Activated T-cell treated with anti-CD3 and anti-CD28 coated beads for 24 hours (primary cell): ENCODE measurements around the gene PLD6.

ENCODE experiments used
- DNase-seq: peaks from one replicate; pipeline ENCODE4 v3.0.0-alpha.2; 2020; ENCODE audit warnings: low read depth

PLD6 gene

GRCh38 chr17:17154981-17155380 is 51.2 kb downstream of the PLD6 start:
- no peak for DNase-seq

- no peak for DNase-seq
These were observed 51.6 kb downstream of the PLD6 start for GRCh38 chr17:17154556-17154955.

DNA sequence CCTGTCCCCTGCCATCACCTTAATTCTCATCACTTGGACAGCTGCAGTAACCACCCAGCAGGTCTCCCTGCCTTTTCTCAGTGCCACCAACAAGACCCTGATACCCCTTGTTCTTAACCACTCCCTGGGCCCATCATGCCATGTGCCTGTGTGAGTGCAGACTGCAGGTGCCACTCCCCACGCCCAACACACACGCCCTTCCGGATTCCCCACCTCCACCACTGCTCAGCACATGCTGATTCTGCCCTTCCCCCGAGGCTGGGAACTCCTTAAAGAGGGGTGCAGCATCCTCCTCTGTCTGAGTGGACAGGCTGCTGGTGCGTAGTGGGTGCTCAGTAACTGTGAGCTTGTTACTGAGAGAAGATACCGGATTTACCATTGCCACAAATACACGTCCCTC is 52.4 kb downstream of the PLD6 start:
- no peak for DNase-seq

DNA sequence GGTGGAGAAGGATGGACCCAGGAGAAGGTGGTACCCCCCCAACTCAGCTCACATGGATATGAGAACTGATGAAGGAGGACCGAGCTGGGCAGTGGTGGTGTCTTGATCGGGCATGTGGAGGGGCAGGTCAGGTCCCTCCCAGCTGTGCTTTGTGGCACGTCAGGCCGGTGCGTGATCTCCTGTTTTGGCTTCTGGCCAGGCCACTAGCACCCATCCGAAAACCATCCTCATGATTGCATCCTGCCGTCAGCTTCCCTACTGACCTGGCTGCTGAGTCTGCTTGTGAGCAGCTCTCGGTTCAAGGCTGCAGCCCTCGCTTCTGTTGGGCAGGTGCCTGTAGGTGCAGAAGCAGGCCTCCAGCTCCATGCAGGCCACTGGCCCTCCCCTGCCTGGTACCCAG is 53.1 kb downstream of the PLD6 start:
- DNase-seq = no peak

GRCh38 chr17:17152385-17152784 is 53.7 kb downstream of the PLD6 start:
- DNase-seq = no peak

GRCh38 chr17:17151962-17152361 is 54.2 kb downstream of the PLD6 start:
- DNase-seq = no peak

- no peak for DNase-seq
These were observed 54.6 kb downstream of the PLD6 start for GRCh38 chr17:17151541-17151940.

GRCh38 chr17:17151055-17151454 is 55.1 kb downstream of the PLD6 start:
- no peak for DNase-seq
